WTC11 (cell line): ENCODE data around the gene GRIPAP1. TPM values are rescaled to one million over a fixed set of nuclear protein-coding genes. Genes with fewer than 3 reads are reported as not detected.

ENCODE experiments used
- ATAC-seq: fragments of 200-7000 bp; cut with Tn5 transposase; 2 replicates; pipeline ENCODE4 v1.10.0; 2021; ENCODE audit warnings: mild to moderate bottlenecking, moderate library complexity
- CTCF ChIA-PET: fragments of 300-600 bp; sonication (Branson Sonifier 250); formaldehyde crosslinking; loops from one replicate; lab custom pipeline; 2021; ENCODE audit warnings: antibody characterized with exemption; lab: Charles Lee
- POLR2A ChIA-PET: fragments of 350-600 bp; sonication (Branson Sonifier 250); formaldehyde crosslinking; loops from one replicate; lab custom pipeline; 2021; ENCODE audit warnings: antibody characterized with exemption; lab: Charles Lee
- DNase-seq: peaks from one replicate; pipeline ENCODE4 v3.0.0; 2021; ENCODE audit warnings: low spot score
- H3K27ac Mint-ChIP-seq: 2 replicates; pipeline ENCODE4 v1.8.0; 2021; ENCODE audit warnings: mixed read lengths
- H3K27me3 Mint-ChIP-seq: 2 replicates; pipeline ENCODE4 v1.8.0; 2021; ENCODE audit warnings: low read depth, mild to moderate bottlenecking, moderate library complexity, mixed read lengths
- H3K36me3 Mint-ChIP-seq: 2 replicates; pipeline ENCODE4 v1.8.0; 2021; ENCODE audit warnings: mixed read lengths
- H3K4me1 Mint-ChIP-seq: 2 replicates; pipeline ENCODE4 v1.8.0; 2022; ENCODE audit warnings: mixed read lengths
- H3K4me3 Mint-ChIP-seq: 2 replicates; pipeline ENCODE4 v1.8.0; 2021; ENCODE audit warnings: mild to moderate bottlenecking, moderate library complexity, mixed read lengths
- H3K9me3 Mint-ChIP-seq: 2 replicates; pipeline ENCODE4 v1.8.0; 2021; ENCODE audit warnings: mixed read lengths
- ATF1 ChIP-seq: sonication (generic); formaldehyde crosslinking; IDR thresholded peaks from 2 replicates; pipeline ENCODE4 v1.8.1; 2023; ENCODE audit warnings: mild to moderate bottlenecking, moderate library complexity, missing genetic modification reagents
- CREB1 ChIP-seq: sonication (generic); formaldehyde crosslinking; IDR thresholded peaks from 2 replicates; pipeline ENCODE4 v1.8.0; 2023; ENCODE audit warnings: mild to moderate bottlenecking, missing genetic modification reagents
- CREM ChIP-seq: sonication (generic); formaldehyde crosslinking; IDR thresholded peaks from 2 replicates; pipeline ENCODE4 v1.8.1; 2022; ENCODE audit warnings: mild to moderate bottlenecking, missing genetic modification reagents, moderate library complexity
- ETV6 ChIP-seq: sonication (generic); formaldehyde crosslinking; IDR thresholded peaks from 2 replicates; pipeline ENCODE4 v1.8.1; 2022; ENCODE audit warnings: mild to moderate bottlenecking, missing genetic modification reagents
- FOXP1 ChIP-seq: sonication (generic); formaldehyde crosslinking; IDR thresholded peaks from 2 replicates; pipeline ENCODE4 v1.8.0; 2022; ENCODE audit warnings: missing genetic modification reagents, mild to moderate bottlenecking, moderate library complexity, borderline replicate concordance
- GRHL2 ChIP-seq: fragments of 250-450 bp; sonication (Bioruptor Pico); IDR thresholded peaks from 2 replicates; pipeline ENCODE4 v1.8.0; 2022; ENCODE audit warnings: mild to moderate bottlenecking, moderate library complexity; ENCODE audit not compliant: insufficient replicate concordance, severe bottlenecking
- JAZF1 ChIP-seq: fragments of 250-450 bp; sonication (Bioruptor Pico); IDR thresholded peaks from 2 replicates; pipeline ENCODE4 v1.9.0; 2021; ENCODE audit warnings: moderate library complexity, mild to moderate bottlenecking, inconsistent platforms
- NFATC4 ChIP-seq: fragments of 250-450 bp; sonication (Bioruptor Pico); IDR thresholded peaks from 2 replicates; pipeline ENCODE4 v1.9.0; 2021; ENCODE audit warnings: mild to moderate bottlenecking
- NR2C2 ChIP-seq: sonication (generic); formaldehyde crosslinking; IDR thresholded peaks from 2 replicates; pipeline ENCODE4 v1.8.0; 2022; ENCODE audit warnings: mild to moderate bottlenecking, missing genetic modification reagents
- NR3C1 ChIP-seq: sonication (generic); formaldehyde crosslinking; conservative IDR thresholded peaks from 2 replicates; pipeline ENCODE4 v1.8.1; 2023; ENCODE audit warnings: low read depth, mild to moderate bottlenecking, missing genetic modification reagents
- OVOL2 ChIP-seq: fragments of 250-450 bp; sonication (Bioruptor Pico); IDR thresholded peaks from 2 replicates; pipeline ENCODE4 v1.9.0; 2021; ENCODE audit warnings: mild to moderate bottlenecking, borderline replicate concordance
- RELA ChIP-seq: sonication (generic); formaldehyde crosslinking; IDR thresholded peaks from 2 replicates; pipeline ENCODE4 v1.8.1; 2022; ENCODE audit warnings: missing genetic modification reagents, mild to moderate bottlenecking, borderline replicate concordance
- ZNF121 ChIP-seq: sonication (generic); formaldehyde crosslinking; IDR thresholded peaks from 2 replicates; pipeline ENCODE4 v1.8.0; 2023; ENCODE audit warnings: missing genetic modification reagents
- ZNF138 ChIP-seq: sonication (generic); formaldehyde crosslinking; conservative IDR thresholded peaks from 2 replicates; pipeline ENCODE4 v1.8.1; 2022; ENCODE audit warnings: mild to moderate bottlenecking, moderate library complexity, missing genetic modification reagents
- ZNF219 ChIP-seq: sonication (generic); formaldehyde crosslinking; IDR thresholded peaks from 2 replicates; pipeline ENCODE4 v1.8.0; 2023; ENCODE audit warnings: missing genetic modification reagents, mild to moderate bottlenecking, borderline replicate concordance
- ZNF396 ChIP-seq: fragments of 250-450 bp; sonication (Bioruptor Pico); IDR thresholded peaks from 2 replicates; pipeline ENCODE4 v1.8.0; 2021; ENCODE audit warnings: mild to moderate bottlenecking, moderate library complexity, borderline replicate concordance
- total RNA-seq: library from RNA; stranded (reverse); gene quantifications from 3 replicates; pipeline ENCODE4 v1.2.3, GENCODE V29; 2021
- TF ChIP-seq, protein P1 (sequence below): fragments of 250-450 bp; sonication (Bioruptor Pico); conservative IDR thresholded peaks from 2 replicates; pipeline ENCODE4 v1.9.0; 2021; ENCODE audit warnings: mild to moderate bottlenecking
- TF ChIP-seq, protein P2 (sequence below): sonication (generic); formaldehyde crosslinking; IDR thresholded peaks from 2 replicates; pipeline ENCODE4 v1.8.1; 2023; ENCODE audit warnings: mild to moderate bottlenecking, missing genetic modification reagents, moderate library complexity
- TF ChIP-seq, protein P3 (sequence below): sonication (generic); formaldehyde crosslinking; IDR thresholded peaks from 2 replicates; pipeline ENCODE4 v1.8.0; 2023; ENCODE audit warnings: mild to moderate bottlenecking, missing genetic modification reagents
- TF ChIP-seq, protein P4 (sequence below): sonication (generic); formaldehyde crosslinking; IDR thresholded peaks from 2 replicates; pipeline ENCODE4 v1.8.0; 2022; ENCODE audit warnings: missing genetic modification reagents
- TF ChIP-seq, protein P5 (sequence below): fragments of 250-450 bp; sonication (Bioruptor Pico); IDR thresholded peaks from 2 replicates; pipeline ENCODE4 v1.9.0; 2021; ENCODE audit warnings: moderate library complexity, mild to moderate bottlenecking, inconsistent platforms, borderline replicate concordance
- TF ChIP-seq, protein P6 (sequence below): fragments of 250-450 bp; sonication (Bioruptor Pico); IDR thresholded peaks from 2 replicates; pipeline ENCODE4 v1.9.0; 2021; ENCODE audit warnings: mild to moderate bottlenecking

Gene GRIPAP1
- total RNA-seq, 1 experiment from 2014 or later = 70.7 TPM

DNA sequence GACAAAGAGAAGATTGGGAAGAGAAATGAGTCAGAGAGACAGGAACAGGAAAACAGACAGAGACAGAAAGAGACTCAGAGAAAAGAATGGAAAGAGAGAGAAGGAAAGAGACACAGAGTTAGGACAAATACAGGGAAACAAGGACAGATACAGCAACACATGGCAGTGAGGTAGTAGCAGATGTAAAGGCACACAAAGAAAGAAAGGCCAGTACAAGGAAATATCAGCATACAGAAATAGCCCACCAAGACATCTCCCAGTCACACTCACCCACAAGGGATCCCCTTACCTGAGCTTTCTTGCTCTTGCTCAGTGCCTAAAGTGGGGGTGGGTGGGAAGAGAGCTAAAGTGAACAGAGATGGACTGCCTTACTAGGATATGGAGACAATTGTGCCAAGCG, 4.2 kb downstream of the GRIPAP1 start (continued):
- TF ChIP-seq, protein P1, sequence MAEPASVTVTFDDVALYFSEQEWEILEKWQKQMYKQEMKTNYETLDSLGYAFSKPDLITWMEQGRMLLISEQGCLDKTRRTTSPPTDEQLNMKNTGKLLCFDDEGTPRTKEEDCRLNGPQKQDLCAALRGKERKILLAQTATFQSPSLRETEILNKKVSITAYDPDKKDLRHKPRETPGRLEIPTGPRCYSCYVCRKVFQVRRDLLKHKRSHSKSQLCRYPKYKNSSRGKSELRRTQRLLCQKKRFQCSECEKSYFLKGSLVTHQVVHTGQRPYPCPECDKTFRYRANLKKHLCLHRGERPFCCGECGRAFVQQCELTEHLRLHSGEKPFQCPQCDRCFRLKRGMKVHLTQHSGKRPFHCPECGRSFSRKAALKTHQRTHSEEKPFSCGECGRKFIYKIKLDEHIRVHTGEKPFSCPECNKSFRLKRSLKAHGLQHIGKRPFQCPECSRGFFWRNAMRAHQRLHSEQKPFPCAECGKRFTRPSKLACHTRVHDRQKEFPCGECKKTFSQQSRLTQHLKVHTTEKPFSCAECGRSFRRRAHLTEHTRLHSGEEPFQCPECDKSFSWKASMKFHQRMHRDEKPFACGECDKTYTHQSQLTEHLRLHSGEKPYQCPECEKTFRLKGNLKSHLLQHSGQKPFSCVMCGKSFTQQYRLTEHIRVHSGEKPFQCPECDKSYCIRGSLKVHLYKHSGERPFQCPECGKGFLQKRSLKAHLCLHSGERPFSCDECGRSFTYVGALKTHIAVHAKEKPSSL (CRISPR knock-in tag) = no peak
- TF ChIP-seq FOXP1 (CRISPR knock-in tag) = no peak

DNA sequence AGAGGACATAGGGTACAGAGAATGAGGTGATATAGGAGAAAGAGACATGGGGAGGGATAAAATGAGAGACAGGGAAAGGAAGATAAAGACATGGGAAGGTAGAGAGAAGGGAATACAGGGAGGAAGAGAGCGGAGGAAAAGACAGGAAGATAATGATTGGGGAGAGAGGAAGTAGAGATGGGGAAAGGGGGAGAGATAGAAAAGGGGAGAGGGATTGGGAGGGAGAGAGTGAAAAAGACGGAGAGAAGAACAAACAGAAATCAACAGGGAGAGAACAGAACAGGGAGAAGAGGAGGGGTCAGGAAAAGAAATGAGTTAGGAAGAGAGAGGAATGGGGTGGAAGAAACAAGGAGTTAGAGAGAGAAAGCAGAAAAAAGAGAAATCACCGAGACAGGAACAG, 4.6 kb downstream of the GRIPAP1 start:
- no peaks in the 10 kb centered on the region for H3K9me3 Mint-ChIP-seq
- TF ChIP-seq ZNF138 (no peak), NR2C2 (no peak), CREM (CRISPR knock-in tag) (no peak), ETV6 (CRISPR knock-in tag) (no peak), GRHL2 (CRISPR knock-in tag) (no peak), ZNF121 (CRISPR knock-in tag) (no peak), ATF1 (CRISPR knock-in tag) (no peak)
- TF ChIP-seq, protein P2, sequence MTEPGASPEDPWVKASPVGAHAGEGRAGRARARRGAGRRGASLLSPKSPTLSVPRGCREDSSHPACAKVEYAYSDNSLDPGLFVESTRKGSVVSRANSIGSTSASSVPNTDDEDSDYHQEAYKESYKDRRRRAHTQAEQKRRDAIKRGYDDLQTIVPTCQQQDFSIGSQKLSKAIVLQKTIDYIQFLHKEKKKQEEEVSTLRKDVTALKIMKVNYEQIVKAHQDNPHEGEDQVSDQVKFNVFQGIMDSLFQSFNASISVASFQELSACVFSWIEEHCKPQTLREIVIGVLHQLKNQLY (CRISPR knock-in tag) = no peak
- TF ChIP-seq, protein P3, sequence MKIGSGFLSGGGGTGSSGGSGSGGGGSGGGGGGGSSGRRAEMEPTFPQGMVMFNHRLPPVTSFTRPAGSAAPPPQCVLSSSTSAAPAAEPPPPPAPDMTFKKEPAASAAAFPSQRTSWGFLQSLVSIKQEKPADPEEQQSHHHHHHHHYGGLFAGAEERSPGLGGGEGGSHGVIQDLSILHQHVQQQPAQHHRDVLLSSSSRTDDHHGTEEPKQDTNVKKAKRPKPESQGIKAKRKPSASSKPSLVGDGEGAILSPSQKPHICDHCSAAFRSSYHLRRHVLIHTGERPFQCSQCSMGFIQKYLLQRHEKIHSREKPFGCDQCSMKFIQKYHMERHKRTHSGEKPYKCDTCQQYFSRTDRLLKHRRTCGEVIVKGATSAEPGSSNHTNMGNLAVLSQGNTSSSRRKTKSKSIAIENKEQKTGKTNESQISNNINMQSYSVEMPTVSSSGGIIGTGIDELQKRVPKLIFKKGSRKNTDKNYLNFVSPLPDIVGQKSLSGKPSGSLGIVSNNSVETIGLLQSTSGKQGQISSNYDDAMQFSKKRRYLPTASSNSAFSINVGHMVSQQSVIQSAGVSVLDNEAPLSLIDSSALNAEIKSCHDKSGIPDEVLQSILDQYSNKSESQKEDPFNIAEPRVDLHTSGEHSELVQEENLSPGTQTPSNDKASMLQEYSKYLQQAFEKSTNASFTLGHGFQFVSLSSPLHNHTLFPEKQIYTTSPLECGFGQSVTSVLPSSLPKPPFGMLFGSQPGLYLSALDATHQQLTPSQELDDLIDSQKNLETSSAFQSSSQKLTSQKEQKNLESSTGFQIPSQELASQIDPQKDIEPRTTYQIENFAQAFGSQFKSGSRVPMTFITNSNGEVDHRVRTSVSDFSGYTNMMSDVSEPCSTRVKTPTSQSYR (CRISPR knock-in tag) = no peak
- H3K27me3 Mint-ChIP-seq = no peaks in the 10 kb centered on the region
- CTCF ChIA-PET = no interaction called here
- DNase-seq (no peak), ATAC-seq (no peak)
- H3K4me3 Mint-ChIP-seq = no peak overlapping the region
- POLR2A ChIA-PET = no interaction called here
- peaks cover 48% of the 10 kb centered on the region for H3K36me3 Mint-ChIP-seq
- H3K4me1 Mint-ChIP-seq = peaks cover 6% of the 10 kb centered on the region; the same call in 1 of the 2 replicates
- no peak overlapping the region for H3K27ac Mint-ChIP-seq

DNA sequence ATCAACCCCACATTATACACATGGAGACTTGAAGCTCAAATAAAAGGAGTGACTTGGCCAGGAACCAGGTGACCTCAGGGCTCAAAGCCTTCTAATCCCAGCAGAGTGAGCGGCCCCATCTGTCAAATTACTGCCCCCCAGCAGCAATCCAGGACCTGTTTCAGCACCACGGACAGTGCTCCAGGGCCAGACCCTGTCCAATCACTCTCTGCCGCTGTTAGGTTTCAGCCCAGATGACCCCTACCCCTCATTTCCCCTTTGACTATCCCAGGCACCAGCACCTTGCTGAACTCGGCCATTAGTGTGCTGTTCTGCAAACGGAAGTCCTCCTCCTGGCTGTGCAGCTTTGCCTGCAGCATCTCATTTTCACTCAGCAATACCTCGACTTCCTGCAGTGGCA, 5.1 kb downstream of the GRIPAP1 start:
- Mint-ChIP-seq H3K27ac (no peak overlapping the region), H3K9me3 (no peaks in the 10 kb centered on the region), H3K4me3 (no peak overlapping the region), H3K4me1 (peaks cover 6% of the 10 kb centered on the region; the same call in 1 of the 2 replicates), H3K36me3 (peaks cover 51% of the 10 kb centered on the region), H3K27me3 (no peaks in the 10 kb centered on the region)
- ATAC-seq (no peak), DNase-seq (peak; percentile 41)
- no peak for TF ChIP-seq CREB1 (CRISPR knock-in tag)
- TF ChIP-seq NR3C1 (CRISPR knock-in tag) = no peak
- TF ChIP-seq ZNF396 = no peak
- TF ChIP-seq, protein P4, sequence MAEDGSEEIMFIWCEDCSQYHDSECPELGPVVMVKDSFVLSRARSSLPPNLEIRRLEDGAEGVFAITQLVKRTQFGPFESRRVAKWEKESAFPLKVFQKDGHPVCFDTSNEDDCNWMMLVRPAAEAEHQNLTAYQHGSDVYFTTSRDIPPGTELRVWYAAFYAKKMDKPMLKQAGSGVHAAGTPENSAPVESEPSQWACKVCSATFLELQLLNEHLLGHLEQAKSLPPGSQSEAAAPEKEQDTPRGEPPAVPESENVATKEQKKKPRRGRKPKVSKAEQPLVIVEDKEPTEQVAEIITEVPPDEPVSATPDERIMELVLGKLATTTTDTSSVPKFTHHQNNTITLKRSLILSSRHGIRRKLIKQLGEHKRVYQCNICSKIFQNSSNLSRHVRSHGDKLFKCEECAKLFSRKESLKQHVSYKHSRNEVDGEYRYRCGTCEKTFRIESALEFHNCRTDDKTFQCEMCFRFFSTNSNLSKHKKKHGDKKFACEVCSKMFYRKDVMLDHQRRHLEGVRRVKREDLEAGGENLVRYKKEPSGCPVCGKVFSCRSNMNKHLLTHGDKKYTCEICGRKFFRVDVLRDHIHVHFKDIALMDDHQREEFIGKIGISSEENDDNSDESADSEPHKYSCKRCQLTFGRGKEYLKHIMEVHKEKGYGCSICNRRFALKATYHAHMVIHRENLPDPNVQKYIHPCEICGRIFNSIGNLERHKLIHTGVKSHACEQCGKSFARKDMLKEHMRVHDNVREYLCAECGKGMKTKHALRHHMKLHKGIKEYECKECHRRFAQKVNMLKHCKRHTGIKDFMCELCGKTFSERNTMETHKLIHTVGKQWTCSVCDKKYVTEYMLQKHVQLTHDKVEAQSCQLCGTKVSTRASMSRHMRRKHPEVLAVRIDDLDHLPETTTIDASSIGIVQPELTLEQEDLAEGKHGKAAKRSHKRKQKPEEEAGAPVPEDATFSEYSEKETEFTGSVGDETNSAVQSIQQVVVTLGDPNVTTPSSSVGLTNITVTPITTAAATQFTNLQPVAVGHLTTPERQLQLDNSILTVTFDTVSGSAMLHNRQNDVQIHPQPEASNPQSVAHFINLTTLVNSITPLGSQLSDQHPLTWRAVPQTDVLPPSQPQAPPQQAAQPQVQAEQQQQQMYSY (CRISPR knock-in tag) = no peak
- TF ChIP-seq NFATC4 (CRISPR knock-in tag) = no peak
- no peak for TF ChIP-seq JAZF1 (CRISPR knock-in tag)
- TF ChIP-seq, protein P5, sequence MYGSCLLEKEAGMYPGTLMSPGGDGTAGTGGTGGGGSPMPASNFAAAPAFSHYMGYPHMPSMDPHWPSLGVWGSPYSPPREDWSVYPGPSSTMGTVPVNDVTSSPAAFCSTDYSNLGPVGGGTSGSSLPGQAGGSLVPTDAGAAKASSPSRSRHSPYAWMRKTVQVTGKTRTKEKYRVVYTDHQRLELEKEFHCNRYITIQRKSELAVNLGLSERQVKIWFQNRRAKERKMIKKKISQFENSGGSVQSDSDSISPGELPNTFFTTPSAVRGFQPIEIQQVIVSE (CRISPR knock-in tag) = no peak
- no peak for TF ChIP-seq RELA (CRISPR knock-in tag)
- TF ChIP-seq, protein P6, sequence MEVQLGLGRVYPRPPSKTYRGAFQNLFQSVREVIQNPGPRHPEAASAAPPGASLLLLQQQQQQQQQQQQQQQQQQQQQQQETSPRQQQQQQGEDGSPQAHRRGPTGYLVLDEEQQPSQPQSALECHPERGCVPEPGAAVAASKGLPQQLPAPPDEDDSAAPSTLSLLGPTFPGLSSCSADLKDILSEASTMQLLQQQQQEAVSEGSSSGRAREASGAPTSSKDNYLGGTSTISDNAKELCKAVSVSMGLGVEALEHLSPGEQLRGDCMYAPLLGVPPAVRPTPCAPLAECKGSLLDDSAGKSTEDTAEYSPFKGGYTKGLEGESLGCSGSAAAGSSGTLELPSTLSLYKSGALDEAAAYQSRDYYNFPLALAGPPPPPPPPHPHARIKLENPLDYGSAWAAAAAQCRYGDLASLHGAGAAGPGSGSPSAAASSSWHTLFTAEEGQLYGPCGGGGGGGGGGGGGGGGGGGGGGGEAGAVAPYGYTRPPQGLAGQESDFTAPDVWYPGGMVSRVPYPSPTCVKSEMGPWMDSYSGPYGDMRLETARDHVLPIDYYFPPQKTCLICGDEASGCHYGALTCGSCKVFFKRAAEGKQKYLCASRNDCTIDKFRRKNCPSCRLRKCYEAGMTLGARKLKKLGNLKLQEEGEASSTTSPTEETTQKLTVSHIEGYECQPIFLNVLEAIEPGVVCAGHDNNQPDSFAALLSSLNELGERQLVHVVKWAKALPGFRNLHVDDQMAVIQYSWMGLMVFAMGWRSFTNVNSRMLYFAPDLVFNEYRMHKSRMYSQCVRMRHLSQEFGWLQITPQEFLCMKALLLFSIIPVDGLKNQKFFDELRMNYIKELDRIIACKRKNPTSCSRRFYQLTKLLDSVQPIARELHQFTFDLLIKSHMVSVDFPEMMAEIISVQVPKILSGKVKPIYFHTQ (CRISPR knock-in tag) = no peak
- TF ChIP-seq ZNF219 (CRISPR knock-in tag) = no peak
- no peak for TF ChIP-seq OVOL2
- ChIA-PET POLR2A (no interaction called here), CTCF (no interaction called here)
